ENCODE results near the gene ANKRD29. TPM values are rescaled to one million over a fixed set of nuclear protein-coding genes. Genes with fewer than 3 reads are reported as not detected.

The ANKRD29 gene
- total and polyA plus RNA-seq, 12 donors: 2.1 to 11.5 (median 6.0) TPM

- ATAC-seq (peak; percentile 21 to 65 (median 42)), DNase-seq (peak in 1 of 2 donors; percentile 18)
- intact Hi-C loops (cut with DNase I): loop anchor here in 4 of 10 donors (5.0 to 10.0 kb wide), 5 partner anchors 33 to 185 kb away; partner anchors contain the start of gene RMC1 (in 1 of the 4)
- Histone ChIP-seq H3K4me1 (peaks cover 0 to 22% (median 15%) of the 10 kb centered on the region in 9 donors), H3K9me3 (no peaks in the 10 kb centered on the region), H3K4me3 (peak overlapping the region; percentile 53 to 76 (median 65)), H3K36me3 (no peaks in the 10 kb centered on the region), H3K27ac (peak overlapping the region in 9 of 10 donors; percentile 29 to 74 (median 53)), H3K27me3 (peaks cover 0 to 32% (median 9%) of the 10 kb centered on the region in 7 donors)
- 1 to 3% methylated on average over 69 to 85 of the region's 85 CpGs for WGBS, 2 donors
- TF ChIP-seq, protein P1, sequence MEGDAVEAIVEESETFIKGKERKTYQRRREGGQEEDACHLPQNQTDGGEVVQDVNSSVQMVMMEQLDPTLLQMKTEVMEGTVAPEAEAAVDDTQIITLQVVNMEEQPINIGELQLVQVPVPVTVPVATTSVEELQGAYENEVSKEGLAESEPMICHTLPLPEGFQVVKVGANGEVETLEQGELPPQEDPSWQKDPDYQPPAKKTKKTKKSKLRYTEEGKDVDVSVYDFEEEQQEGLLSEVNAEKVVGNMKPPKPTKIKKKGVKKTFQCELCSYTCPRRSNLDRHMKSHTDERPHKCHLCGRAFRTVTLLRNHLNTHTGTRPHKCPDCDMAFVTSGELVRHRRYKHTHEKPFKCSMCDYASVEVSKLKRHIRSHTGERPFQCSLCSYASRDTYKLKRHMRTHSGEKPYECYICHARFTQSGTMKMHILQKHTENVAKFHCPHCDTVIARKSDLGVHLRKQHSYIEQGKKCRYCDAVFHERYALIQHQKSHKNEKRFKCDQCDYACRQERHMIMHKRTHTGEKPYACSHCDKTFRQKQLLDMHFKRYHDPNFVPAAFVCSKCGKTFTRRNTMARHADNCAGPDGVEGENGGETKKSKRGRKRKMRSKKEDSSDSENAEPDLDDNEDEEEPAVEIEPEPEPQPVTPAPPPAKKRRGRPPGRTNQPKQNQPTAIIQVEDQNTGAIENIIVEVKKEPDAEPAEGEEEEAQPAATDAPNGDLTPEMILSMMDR (IDR thresholded peaks at IDR 0.05): no peak
Observed at GRCh38 chr18:23689616-23690504, 27.1 kb upstream of the ANKRD29 start.

GRCh38 chr18:23689031-23689615 lies 26.4 kb upstream of the ANKRD29 start, which contains the start of gene LAMA3:
Gene LAMA3, plus strand, starts transcription at chr18:23689453. Its CDS starts 231 bp downstream, at chr18:23689684.
- ATAC-seq (peak; percentile 88 to 94 (median 91)), DNase-seq (peak; percentile 45 to 71)
- Histone ChIP-seq H3K4me1 (peaks cover 0 to 29% (median 19%) of the 10 kb centered on the region in 9 donors), H3K36me3 (no peaks in the 10 kb centered on the region), H3K27me3 (peaks cover 0 to 32% (median 9%) of the 10 kb centered on the region in 7 donors), H3K9me3 (no peaks in the 10 kb centered on the region), H3K4me3 (peak within 1 kb of the TSS; percentile 53 to 76 (median 65)), H3K27ac (peak within 1 kb of the TSS in 9 of 10 donors; percentile 29 to 74 (median 53))
- WGBS, 2 donors: 0 to 1% methylated on average over 36 to 45 of the region's 45 CpGs
- intact Hi-C loops (cut with DNase I): loop anchor here in 1 of 10 donors (5.0 kb wide), 1 partner anchor 67 kb away; no protein-coding TSS in a partner anchor
- TF ChIP-seq, protein P1 (IDR thresholded peaks at IDR 0.05): peak in 6 of 9 donors; percentile 16 to 59 (median 48)

GRCh38 chr18:23688528-23688927 lies 25.8 kb upstream of the ANKRD29 start:
- 63 to 65% methylated on average over 5 of the region's 5 CpGs for WGBS, 2 donors
- ATAC-seq (no peak), DNase-seq (no peak)
- H3K36me3 ChIP-seq: no peaks in the 10 kb centered on the region
- H3K27me3 ChIP-seq: peaks cover 0 to 32% (median 9%) of the 10 kb centered on the region in 7 donors
- H3K4me1 ChIP-seq: peaks cover 0 to 30% (median 19%) of the 10 kb centered on the region in 9 donors
- peak overlapping the region in 1 of 10 donors; percentile 52 for H3K27ac ChIP-seq
- TF ChIP-seq, protein P1 (IDR thresholded peaks at IDR 0.05): no peak
- no peaks in the 10 kb centered on the region for H3K9me3 ChIP-seq
- H3K4me3 ChIP-seq: peak overlapping the region in 8 of 10 donors; percentile 59 to 76 (median 66)
- intact Hi-C loops (cut with DNase I): loop anchor here in 1 of 10 donors (5.0 kb wide), 1 partner anchor 66 kb away; no protein-coding TSS in a partner anchor

All from heart right ventricle (tissue), 16 donors.